ENCODE results near the gene DHRSX. TPM values are rescaled to one million over a fixed set of nuclear protein-coding genes. Genes with fewer than 3 reads are reported as not detected.

The DHRSX gene
- total and polyA plus RNA-seq, 11 donors: 14.6 to 36.1 (median 24.1) TPM

DNA sequence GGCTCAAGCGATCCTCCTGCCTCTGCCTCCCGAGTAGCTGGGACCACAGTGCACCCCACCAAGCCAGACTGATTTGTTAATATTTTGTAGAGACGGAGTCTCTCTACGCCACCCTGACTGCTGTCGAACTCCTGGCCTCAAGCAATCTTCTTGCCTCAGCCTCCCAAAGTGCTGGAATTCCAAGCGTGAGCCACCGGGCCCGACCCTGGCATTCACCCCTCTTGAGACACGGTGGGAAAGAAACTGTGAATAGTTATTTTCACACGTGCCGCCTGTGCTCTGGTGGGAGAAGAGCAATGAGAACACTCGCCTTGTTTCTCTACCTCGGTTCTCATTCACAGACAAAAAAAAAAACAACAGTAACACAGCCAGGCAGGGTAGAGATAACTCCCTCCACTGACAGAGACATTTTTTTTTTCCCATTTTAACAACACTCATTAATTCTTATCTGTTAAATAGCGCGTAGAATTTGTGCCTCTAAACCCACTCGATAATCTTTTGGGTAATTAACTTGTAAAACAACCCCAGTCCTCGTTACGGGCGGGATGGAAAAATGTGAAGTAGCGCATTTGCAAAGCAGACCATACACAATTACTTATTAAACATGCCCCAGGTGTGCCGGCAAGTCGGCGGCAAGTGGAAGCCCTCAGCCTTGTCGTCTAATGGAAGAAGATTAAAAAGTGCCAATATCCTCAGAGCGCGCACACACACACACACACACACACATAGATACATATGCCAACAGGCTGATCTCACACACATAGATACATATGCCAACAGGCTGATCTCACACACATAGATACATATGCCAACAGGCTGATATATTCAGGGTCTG lies 103.3 kb downstream of the DHRSX start:
- intact Hi-C loops (cut with DNase I): no loop called here
- H3K4me1 ChIP-seq: peaks cover 0 to 21% (median 0%) of the 10 kb centered on the region in 12 donors
- no peak overlapping the region for H3K4me3 ChIP-seq
- no peak for TF ChIP-seq POLR2A (IDR thresholded peaks at IDR 0.05)
- TF ChIP-seq, protein P1, sequence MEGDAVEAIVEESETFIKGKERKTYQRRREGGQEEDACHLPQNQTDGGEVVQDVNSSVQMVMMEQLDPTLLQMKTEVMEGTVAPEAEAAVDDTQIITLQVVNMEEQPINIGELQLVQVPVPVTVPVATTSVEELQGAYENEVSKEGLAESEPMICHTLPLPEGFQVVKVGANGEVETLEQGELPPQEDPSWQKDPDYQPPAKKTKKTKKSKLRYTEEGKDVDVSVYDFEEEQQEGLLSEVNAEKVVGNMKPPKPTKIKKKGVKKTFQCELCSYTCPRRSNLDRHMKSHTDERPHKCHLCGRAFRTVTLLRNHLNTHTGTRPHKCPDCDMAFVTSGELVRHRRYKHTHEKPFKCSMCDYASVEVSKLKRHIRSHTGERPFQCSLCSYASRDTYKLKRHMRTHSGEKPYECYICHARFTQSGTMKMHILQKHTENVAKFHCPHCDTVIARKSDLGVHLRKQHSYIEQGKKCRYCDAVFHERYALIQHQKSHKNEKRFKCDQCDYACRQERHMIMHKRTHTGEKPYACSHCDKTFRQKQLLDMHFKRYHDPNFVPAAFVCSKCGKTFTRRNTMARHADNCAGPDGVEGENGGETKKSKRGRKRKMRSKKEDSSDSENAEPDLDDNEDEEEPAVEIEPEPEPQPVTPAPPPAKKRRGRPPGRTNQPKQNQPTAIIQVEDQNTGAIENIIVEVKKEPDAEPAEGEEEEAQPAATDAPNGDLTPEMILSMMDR (IDR thresholded peaks at IDR 0.05): no peak
- ATAC-seq: no peak
- DNase-seq: no peak
- no peaks in the 10 kb centered on the region for H3K9me3 ChIP-seq
- WGBS, 4 donors: 77 to 86% (median 80%) methylated on average over 26 of the region's 26 CpGs
- H3K27me3 ChIP-seq: no peaks in the 10 kb centered on the region
- H3K27ac ChIP-seq: no peak overlapping the region
- peaks cover 0 to 6% (median 0%) of the 10 kb centered on the region in 9 donors for H3K36me3 ChIP-seq

DNA sequence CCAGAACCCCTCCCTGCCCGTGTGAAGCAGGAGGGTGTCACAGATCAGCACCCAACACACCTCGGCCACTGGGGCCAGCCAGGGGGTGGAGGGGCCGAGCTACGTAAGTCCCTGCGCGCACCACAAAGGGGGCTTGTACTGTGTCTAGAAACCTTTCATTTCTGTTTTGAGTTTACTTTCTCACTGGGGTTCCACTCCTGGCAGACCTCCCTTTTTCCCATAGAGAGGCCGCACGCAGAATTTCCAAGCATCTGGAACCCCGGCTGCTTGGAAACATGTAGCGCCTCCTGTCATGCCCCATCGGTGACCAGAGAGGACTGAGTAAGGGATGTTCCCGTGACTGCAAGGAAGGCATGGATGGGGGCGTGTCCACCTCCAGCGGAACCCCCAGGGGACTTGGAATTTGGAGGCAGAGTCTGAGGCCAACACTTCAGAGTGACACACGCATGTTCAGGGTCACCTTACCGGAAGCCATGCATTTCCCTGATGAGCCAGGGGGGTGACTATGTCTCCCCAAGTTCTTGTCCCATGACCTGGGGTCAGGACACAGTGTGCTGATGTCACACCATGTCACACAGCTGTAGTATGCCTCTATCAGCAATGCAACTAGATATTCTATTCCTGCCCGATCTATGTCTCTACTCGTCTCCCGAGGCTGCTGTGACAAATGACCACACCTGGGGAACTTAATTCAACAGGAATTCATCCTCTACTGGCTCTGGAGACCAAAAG lies 105.3 kb downstream of the DHRSX start:
- TF ChIP-seq POLR2A (IDR thresholded peaks at IDR 0.05): no peak
- TF ChIP-seq, protein P1 (IDR thresholded peaks at IDR 0.05): no peak
- H3K27ac ChIP-seq: no peak overlapping the region
- H3K9me3 ChIP-seq: peaks cover 0 to 12% (median 6%) of the 10 kb centered on the region in 12 donors
- 81 to 87% (median 84%) methylated on average over 19 of the region's 19 CpGs for WGBS, 4 donors
- ATAC-seq: peak in 2 of 4 donors; percentile 23 to 28
- H3K27me3 ChIP-seq: no peaks in the 10 kb centered on the region
- H3K36me3 ChIP-seq: peaks cover 0 to 18% (median 6%) of the 10 kb centered on the region in 9 donors
- H3K4me1 ChIP-seq: peaks cover 0 to 11% (median 0%) of the 10 kb centered on the region in 12 donors
- no peak overlapping the region for H3K4me3 ChIP-seq
- intact Hi-C loops (cut with DNase I): no loop called here
- no peak for DNase-seq

DNA sequence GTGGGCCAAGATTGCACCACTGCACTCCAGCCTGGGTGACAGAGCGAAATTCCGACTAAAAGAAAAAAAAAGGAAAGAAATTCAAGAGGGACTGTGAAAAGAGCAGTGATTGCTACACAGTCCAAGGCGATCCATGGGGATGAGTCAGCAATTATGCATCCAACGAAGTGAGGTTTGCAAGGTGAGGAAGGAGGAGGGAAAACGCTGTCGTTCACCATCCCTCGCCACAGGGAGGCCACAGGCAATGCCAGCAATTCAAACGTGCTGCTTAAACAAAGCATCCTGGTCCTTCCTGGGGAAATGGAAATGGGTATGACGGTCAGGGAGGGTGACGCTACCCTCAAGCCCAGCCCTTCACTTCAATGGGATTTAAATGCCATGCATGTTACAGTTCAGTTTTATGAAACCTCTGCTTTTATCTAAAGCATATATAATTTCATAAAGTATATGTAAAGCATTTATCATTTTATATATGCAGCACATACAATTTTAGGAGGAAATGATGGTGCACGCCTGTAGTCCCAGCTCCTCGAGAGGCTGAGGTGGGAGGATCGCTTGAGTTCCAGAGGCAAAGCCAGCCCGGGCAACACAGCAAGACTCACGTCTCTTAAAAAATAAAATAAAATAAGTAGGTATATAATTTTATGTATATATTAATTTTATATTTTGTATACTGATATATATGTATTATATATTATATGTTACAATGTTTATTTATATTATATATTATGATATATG lies 108.7 kb downstream of the DHRSX start:
- TF ChIP-seq POLR2A (IDR thresholded peaks at IDR 0.05): no peak
- TF ChIP-seq, protein P1 (IDR thresholded peaks at IDR 0.05): no peak
- Histone ChIP-seq H3K27ac (no peak overlapping the region), H3K36me3 (peaks cover 0 to 26% (median 12%) of the 10 kb centered on the region in 9 donors), H3K27me3 (no peaks in the 10 kb centered on the region), H3K9me3 (peaks cover 0 to 13% (median 7%) of the 10 kb centered on the region in 12 donors), H3K4me3 (no peak overlapping the region), H3K4me1 (peaks cover 0 to 21% (median 0%) of the 10 kb centered on the region in 12 donors)
- 88 to 91% (median 90%) methylated on average over 15 of the region's 15 CpGs for WGBS, 4 donors
- ATAC-seq (no peak), DNase-seq (no peak)
- intact Hi-C loops (cut with DNase I): no loop called here

Measured in heart left ventricle (tissue), 16 donors.